HG03025 (cell line): ENCODE results near the gene IGSF6.
"Not testable (repeated sequence)": the region's sequence is repeated elsewhere in the genome, so short reads cannot be mapped to it uniquely, and the experiment has no call there.

Source experiments
- ATAC-seq: cut with Tn5 transposase; IDR thresholded peaks from one replicate; pipeline ENCODE4 v1.9.1; 2021; ENCODE audit warnings: mild to moderate bottlenecking, moderate library complexity; ENCODE audit not compliant: unreplicated experiment, low FRiP score

IGSF6 gene, protein sequence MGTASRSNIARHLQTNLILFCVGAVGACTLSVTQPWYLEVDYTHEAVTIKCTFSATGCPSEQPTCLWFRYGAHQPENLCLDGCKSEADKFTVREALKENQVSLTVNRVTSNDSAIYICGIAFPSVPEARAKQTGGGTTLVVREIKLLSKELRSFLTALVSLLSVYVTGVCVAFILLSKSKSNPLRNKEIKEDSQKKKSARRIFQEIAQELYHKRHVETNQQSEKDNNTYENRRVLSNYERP

DNA sequence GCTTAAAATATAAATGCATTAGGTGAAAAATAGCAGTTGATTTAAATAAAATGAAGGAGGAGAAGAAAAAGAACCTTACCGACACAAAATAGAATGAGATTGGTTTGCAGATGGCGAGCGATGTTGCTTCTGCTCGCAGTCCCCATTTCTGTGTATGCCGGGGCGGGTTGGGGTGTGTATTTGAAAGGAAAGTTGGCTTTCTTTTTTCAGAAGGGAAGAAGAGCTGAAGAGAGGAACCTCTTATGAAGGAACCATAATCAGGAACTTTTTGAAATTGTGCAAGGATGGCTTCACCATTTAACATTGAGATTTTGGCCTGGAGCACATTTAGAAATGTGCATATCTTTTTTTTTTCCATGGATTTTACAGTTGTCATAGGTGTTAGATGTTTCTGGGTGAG is at the start of gene IGSF6:
Gene IGSF6 (minus strand): TSS at position 156 of the 400 bp plus-strand sequence. CDS start 10 bp downstream, at position 146.
- no peak for ATAC-seq

DNA sequence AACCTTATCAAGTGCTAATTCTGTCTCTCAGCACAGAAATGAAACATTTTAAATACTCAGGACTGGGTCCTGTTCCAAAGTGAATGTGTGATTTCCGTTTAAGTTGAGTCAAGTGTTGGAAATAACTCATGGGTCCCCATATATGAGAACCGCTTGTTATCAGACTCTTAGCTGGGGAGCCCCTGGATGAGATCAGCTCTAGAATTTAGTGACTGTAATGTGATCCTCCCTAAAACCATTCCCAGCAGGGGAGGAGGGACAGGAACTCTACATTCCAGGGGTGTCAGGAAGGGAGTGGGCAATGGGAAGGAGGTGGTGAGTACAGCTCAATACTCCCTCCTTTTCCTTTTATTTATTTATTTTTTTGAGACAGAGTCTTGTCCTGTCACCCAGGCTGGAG is 48.9 kb upstream of the IGSF6 start:
- ATAC-seq = no peak

GRCh38 chr16:21698169-21699032 is 46.0 kb upstream of the IGSF6 start:
- ATAC-seq = no peak

DNA sequence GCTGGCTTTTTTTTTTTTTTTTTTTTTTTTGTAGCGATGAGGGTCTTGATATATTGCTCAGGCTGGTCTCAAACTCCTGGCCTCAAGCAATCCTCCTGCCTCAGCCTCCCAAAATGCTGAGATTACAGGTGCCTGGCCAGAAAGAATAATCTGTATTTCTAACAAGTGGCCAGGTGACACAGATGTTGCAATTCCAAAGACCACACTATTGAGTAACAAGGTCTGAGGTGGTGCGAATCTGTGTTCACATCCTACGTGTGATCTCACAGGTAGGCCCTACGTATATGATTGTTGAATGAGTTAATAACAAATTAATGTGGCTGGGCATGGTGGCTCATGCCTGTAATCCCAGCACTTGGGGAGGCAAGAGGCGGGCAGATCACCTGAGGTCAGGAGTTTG is 44.6 kb upstream of the IGSF6 start:
- ATAC-seq = no peak

- ATAC-seq = no peak
Measured at GRCh38 chr16:21694609-21695008, 42.2 kb upstream of the IGSF6 start.

DNA sequence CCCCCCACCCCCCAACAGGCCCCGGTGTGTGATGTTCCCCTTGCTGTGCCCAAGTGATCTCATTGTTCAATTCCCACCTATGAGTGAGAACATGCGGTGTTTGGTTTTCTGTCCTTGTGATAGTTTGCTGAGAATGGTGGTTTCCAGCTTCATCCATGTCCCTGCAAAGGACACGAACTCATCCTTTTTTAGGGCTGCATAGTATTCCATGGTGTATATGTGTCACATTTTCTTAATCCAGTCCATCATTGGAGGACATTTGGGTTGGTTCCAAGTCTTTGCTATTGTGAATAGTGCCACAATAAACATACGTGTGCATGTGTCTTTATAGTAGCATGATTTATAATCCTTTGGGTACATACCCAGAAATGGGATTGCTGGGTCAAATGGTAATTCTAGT is 38.6 kb upstream of the IGSF6 start:
- ATAC-seq = not testable (repeated sequence)

GRCh38 chr16:21689107-21689506 is 36.7 kb upstream of the IGSF6 start:
- ATAC-seq = no peak

DNA sequence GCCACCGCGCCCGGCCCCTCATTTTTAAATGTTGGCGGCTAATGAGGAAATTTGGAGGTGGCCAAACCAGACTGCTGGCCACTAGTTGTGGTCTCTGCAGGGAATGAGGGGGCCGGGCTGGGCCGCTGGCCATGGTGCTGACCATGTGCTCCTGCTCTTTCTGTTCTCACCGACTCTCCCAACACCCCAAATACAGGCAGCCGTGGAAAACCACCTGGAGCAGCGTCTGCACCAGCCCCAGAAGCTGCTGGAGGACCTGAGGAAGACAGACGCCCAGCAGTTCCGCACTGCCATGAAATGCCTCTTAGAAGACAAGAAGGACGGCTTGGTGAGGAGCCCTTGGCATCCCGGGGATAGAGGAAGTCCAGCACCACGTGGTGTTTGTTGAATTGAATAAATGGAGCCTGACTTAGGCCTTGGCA is 32.6 kb upstream of the IGSF6 start:
- no peak for ATAC-seq

DNA sequence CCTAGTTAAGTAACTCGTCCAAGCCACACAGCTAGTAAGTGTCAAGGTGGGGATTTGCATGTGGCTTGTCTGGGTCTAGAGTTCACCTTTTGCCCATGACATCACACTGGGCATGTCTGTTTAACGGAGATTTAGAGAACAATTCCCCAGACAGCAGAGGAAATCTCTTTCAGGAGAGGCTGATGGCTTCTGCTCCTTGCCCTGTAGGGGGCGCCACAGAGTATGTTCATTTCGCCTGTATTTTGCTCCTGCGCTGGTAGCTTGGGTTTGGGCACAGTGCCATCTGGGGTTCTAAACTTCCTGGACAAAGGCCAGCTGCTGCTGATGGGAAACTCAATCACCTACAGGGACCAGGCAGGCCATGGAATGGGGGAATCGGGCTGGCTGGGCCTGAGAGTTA is 31.8 kb upstream of the IGSF6 start:
- no peak for ATAC-seq

- ATAC-seq = no peak
Measured at GRCh38 chr16:21683184-21683583, 30.8 kb upstream of the IGSF6 start.

GRCh38 chr16:21680714-21681113 is 28.3 kb upstream of the IGSF6 start:
- ATAC-seq = not testable (repeated sequence)

DNA sequence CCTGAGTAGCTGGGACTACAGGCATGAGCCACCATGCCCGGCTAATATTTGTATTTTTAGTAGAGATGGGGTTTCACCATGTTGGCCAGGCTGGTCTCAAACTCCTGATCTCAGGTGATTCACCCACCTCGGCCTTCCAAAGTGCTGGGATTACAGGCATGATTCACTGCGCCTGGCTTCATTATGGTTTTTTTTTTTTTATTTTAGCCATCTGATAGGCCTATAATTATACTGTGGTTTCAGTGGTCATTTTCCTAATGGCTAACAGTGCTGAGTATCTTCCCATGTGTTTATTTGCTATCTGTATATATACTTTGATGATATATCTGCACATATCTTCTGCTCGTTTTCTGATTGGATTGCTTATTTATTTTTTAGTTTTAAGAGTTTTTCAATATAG is 22.0 kb upstream of the IGSF6 start:
- not testable (repeated sequence) for ATAC-seq

- ATAC-seq = no peak
Measured at GRCh38 chr16:21673469-21673868, 21.1 kb upstream of the IGSF6 start.

DNA sequence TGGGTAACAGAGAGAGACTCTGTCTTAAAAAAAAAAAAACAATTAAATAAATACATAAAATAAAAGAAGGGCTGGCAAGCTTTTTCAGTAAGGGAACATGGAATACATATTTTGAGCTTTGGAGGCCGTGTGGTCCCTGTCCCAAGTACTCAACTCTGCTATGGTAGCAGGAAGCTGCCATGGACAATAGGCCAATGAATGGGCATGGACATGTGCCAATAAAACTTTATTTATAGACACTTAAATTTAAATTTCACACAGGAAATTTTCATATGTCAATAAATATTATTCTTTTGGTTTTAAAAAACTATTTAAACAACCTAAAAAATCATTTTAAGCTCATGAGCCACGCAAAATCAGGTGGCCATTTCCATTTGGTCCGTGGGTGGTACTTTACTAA is 15.2 kb upstream of the IGSF6 start:
- ATAC-seq = no peak

- ATAC-seq = no peak
Measured at GRCh38 chr16:21666772-21667171, 14.4 kb upstream of the IGSF6 start.

- no peak for ATAC-seq
Measured at GRCh38 chr16:21664801-21665492, 12.5 kb upstream of the IGSF6 start.

- no peak for ATAC-seq
Measured at GRCh38 chr16:21663889-21664647, 11.7 kb upstream of the IGSF6 start, which contains the start of gene OTOA. OTOA (plus strand) TSS chr16:21663968; CDS start chr16:21678515, 14,547 bp downstream.

GRCh38 chr16:21659124-21659523 is 6.7 kb upstream of the IGSF6 start:
- ATAC-seq = no peak

DNA sequence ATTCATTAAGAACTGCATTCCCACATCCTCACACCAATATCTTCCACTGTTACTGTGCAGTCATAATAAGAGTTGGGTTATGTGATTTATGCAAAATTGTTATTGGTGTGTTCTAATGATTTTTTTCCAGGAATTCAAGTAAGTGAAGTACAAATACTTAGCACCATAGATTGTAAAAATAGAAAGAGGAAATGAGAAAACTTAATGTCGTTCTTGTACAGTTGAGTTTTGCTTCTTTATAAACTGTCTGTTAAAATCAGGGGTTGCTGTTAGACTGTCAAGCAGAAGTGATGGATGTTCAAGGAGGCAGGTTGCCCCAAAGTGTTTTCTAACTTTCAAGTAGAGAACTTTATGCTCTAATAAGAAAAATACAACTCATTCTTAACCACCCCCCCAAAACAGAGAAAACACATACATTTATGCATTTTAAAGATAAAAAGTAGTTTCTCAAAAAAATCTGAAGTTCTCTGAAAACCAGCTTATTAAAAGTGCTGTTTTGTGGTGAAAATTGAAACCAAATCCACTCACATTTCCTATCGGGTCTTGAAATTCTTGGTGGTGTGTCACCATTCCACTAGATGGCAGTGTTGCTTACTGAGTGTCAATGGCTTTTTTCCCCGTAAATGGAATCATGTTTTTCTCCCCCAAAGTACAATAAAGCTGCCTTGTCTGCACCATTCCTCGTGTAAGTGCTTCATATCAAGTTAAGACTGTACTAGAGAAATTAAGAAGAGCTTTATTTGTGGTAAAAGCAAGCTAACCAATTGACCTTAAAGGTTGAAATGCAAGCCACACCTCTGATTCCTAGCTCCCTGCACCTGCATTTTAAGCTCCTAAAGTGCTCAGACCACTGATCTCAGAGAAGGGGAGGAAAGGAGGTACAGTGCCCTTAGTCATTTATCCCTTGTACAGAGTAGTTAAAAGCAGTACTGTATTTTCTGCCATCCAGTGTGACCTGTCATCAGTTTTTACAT is 4.7 kb upstream of the IGSF6 start:
- ATAC-seq = no peak
